Suprapubic skin (tissue), 4 donors: ENCODE data around the gene NAA10. TPM values are rescaled to one million over a fixed set of nuclear protein-coding genes. Genes with fewer than 3 reads are reported as not detected.
A peak's percentile ranks its signal among the peaks of the same experiment; 100 is the strongest.

Source experiments
- DNase-seq, 2 donors: peaks; one replicate each; pipeline ENCODE4 v3.0.0-alpha.2; 2019; ENCODE audit warnings: low spot score in 2 of 2
- H3K27ac ChIP-seq: fragments of 200-600 bp; sonication (generic); one replicate; pipeline ENCODE4 v1.5.1; 2019
- H3K27me3 ChIP-seq: fragments of 200-600 bp; sonication (generic); one replicate; pipeline ENCODE4 v1.5.1; 2019
- H3K36me3 ChIP-seq: fragments of 200-600 bp; sonication (generic); one replicate; pipeline ENCODE4 v1.5.1; 2019
- H3K4me1 ChIP-seq: fragments of 200-600 bp; sonication (generic); one replicate; pipeline ENCODE4 v1.5.1; 2019
- H3K4me3 ChIP-seq: fragments of 200-600 bp; sonication (generic); one replicate; pipeline ENCODE4 v1.5.1; 2019; ENCODE audit warnings: mild to moderate bottlenecking
- H3K9me3 ChIP-seq: fragments of 200-600 bp; sonication (generic); one replicate; pipeline ENCODE4 v1.5.1; 2019
- CTCF ChIP-seq, 2 donors: fragments of 200-600 bp in 1 of 2; fragments of 450-650 bp in 1 of 2; sonication (generic) in 1 of 2; IDR thresholded peaks; one replicate each; pipeline ENCODE4 v1.5.1; 2016 to 2019; ENCODE audit warnings: antibody characterized with exemption in 2 of 2, mild to moderate bottlenecking in 1 of 2, moderate library complexity in 1 of 2
- EP300 ChIP-seq: sonication (generic); formaldehyde crosslinking; IDR thresholded peaks from one replicate; pipeline ENCODE4 v1.6.1; 2017; ENCODE audit warnings: antibody characterized with exemption
- POLR2A ChIP-seq, 2 donors: fragments of 450-650 bp; IDR thresholded peaks; one replicate each; pipeline ENCODE4 v1.6.1; 2017; ENCODE audit warnings: antibody characterized with exemption in 2 of 2, mild to moderate bottlenecking in 2 of 2, moderate library complexity in 2 of 2
- POLR2AphosphoS5 ChIP-seq, 3 donors: sonication (generic); formaldehyde crosslinking; IDR thresholded peaks; one replicate each; pipeline ENCODE4 v1.6.1; 2017; ENCODE audit warnings: antibody characterized with exemption in 3 of 3
- WGBS: methylation state at CpG from one replicate; pipeline ENCODE4 v1.1.5; 2018; 5-methylcytosine and 5-hydroxymethylcytosine counted together
- total RNA-seq, 4 donors: library from RNA; depleted of rRNA; stranded (reverse); fragments of >200 nt; gene quantifications; one replicate each; pipeline ENCODE4 v1.1.0, GENCODE V29; 2016

Gene NAA10
- total RNA-seq, 4 donors from 2014 or later: 58.5 to 97.2 (median 73.0) TPM

DNA sequence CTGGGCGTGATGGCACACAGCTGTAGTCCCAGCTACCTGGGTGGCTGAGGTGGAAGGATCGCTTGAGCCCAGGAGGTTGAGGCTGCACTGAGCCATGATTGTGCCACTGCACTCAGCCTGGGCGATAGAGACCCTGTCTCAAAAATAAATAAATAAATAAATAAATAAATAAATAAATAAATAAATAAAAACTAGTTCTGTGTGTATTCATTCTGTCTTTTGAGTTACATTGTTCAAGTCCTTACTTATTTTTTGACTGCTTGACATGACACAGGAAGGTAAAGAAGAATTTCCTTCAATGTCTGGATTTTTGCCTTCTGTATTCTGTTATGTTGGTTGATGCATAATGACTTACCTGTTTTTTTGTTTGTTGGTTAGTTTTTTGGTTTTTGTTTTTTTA is 2.2 kb upstream of the NAA10 start:
- no peak for DNase-seq
- H3K36me3 ChIP-seq: no peaks in the 10 kb centered on the region
- WGBS: 88% methylated on average over 3 of the region's 3 CpGs

GRCh38 chrX:153935326-153935851 is 552 bp upstream of the NAA10 start:
- no peak for TF ChIP-seq EP300
- TF ChIP-seq CTCF (IDR thresholded peaks at IDR 0.05): no peak
- TF ChIP-seq POLR2A (IDR thresholded peaks at IDR 0.05): no peak
- TF ChIP-seq POLR2AphosphoS5 (IDR thresholded peaks at IDR 0.05): no peak
- Histone ChIP-seq H3K4me3 (peak overlapping the region; percentile 72), H3K4me1 (peaks cover 13% of the 10 kb centered on the region), H3K27ac (no peak overlapping the region), H3K36me3 (peaks cover 16% of the 10 kb centered on the region), H3K9me3 (no peaks in the 10 kb centered on the region), H3K27me3 (no peaks in the 10 kb centered on the region)
- DNase-seq: peak in 1 of 2 donors; percentile 68
- 40% methylated on average over 1 of the region's 32 CpGs for WGBS

More for the DNA sequence above, 2.2 kb upstream of the NAA10 start:
- Histone ChIP-seq H3K27ac (no peak overlapping the region), H3K9me3 (no peaks in the 10 kb centered on the region), H3K4me1 (peaks cover 13% of the 10 kb centered on the region), H3K4me3 (no peak overlapping the region), H3K27me3 (no peaks in the 10 kb centered on the region)
- TF ChIP-seq POLR2A (IDR thresholded peaks at IDR 0.05): no peak
- no peak for TF ChIP-seq EP300
- TF ChIP-seq POLR2AphosphoS5 (IDR thresholded peaks at IDR 0.05): no peak
- TF ChIP-seq CTCF (IDR thresholded peaks at IDR 0.05): no peak

- Histone ChIP-seq H3K4me3 (peak overlapping the region; percentile 72), H3K27ac (peak overlapping the region; percentile 71), H3K36me3 (peaks cover 18% of the 10 kb centered on the region), H3K4me1 (peaks cover 18% of the 10 kb centered on the region), H3K9me3 (no peaks in the 10 kb centered on the region), H3K27me3 (no peaks in the 10 kb centered on the region)
- DNase-seq: no peak
- TF ChIP-seq POLR2AphosphoS5 (IDR thresholded peaks at IDR 0.05) (no peak), CTCF (IDR thresholded peaks at IDR 0.05) (no peak), POLR2A (IDR thresholded peaks at IDR 0.05) (no peak), EP300 (no peak)
- 39% methylated on average over 16 of the region's 33 CpGs for WGBS
These were observed 582 bp downstream of the NAA10 start for GRCh38 chrX:153934148-153934761.

GRCh38 chrX:153933748-153934147 is 1.1 kb downstream of the NAA10 start:
- Histone ChIP-seq H3K4me3 (peak overlapping the region; percentile 72), H3K36me3 (peaks cover 18% of the 10 kb centered on the region), H3K27ac (no peak overlapping the region), H3K27me3 (no peaks in the 10 kb centered on the region), H3K4me1 (peaks cover 23% of the 10 kb centered on the region), H3K9me3 (no peaks in the 10 kb centered on the region)
- TF ChIP-seq CTCF (IDR thresholded peaks at IDR 0.05): no peak
- no peak for TF ChIP-seq EP300
- TF ChIP-seq POLR2A (IDR thresholded peaks at IDR 0.05): no peak
- TF ChIP-seq POLR2AphosphoS5 (IDR thresholded peaks at IDR 0.05): no peak
- WGBS: 43% methylated on average over 7 of the region's 7 CpGs
- no peak for DNase-seq

GRCh38 chrX:153932220-153932915 is 2.5 kb downstream of the NAA10 start:
- DNase-seq: no peak
- WGBS: 96% methylated on average over 7 of the region's 13 CpGs
- no peak overlapping the region for H3K4me3 ChIP-seq
- TF ChIP-seq POLR2A (IDR thresholded peaks at IDR 0.05): no peak
- no peak for TF ChIP-seq CTCF (IDR thresholded peaks at IDR 0.05)
- no peak for TF ChIP-seq EP300
- TF ChIP-seq POLR2AphosphoS5 (IDR thresholded peaks at IDR 0.05): no peak
- no peaks in the 10 kb centered on the region for H3K27me3 ChIP-seq
- no peak overlapping the region for H3K27ac ChIP-seq
- peaks cover 18% of the 10 kb centered on the region for H3K36me3 ChIP-seq
- H3K4me1 ChIP-seq: peaks cover 29% of the 10 kb centered on the region
- H3K9me3 ChIP-seq: no peaks in the 10 kb centered on the region
